Measurements from ENCODE around the gene CNTN2.

GRCh38 chr1:205109269-205109668 lies 66.3 kb downstream of the CNTN2 start:
- no peak for TF ChIP-seq CTCF (IDR thresholded peaks at IDR 0.05)
- no peak for TF ChIP-seq POLR2A (IDR thresholded peaks at IDR 0.05)

Measured in ovary (tissue), 3 donors.